Duodenal mucosa (tissue), 2 donors: ENCODE measurements around the gene CTRB1.
"Not testable (repeated sequence)": the region's sequence is repeated elsewhere in the genome, so short reads cannot be mapped to it uniquely, and the experiment has no call there.

Experiments used
- H3K27ac ChIP-seq: one replicate; pipeline ENCODE4 v1.7.0; 2013; ENCODE audit warnings: low read depth, low read length
- H3K27me3 ChIP-seq, 2 donors: one replicate each; pipeline ENCODE4 v1.7.0; 2013; ENCODE audit warnings: low read length in 2 of 2, control low read depth in 1 of 2; ENCODE audit not compliant: insufficient read depth in 2 of 2, control insufficient read depth in 1 of 2
- H3K36me3 ChIP-seq, 2 donors: one replicate each; pipeline ENCODE4 v1.7.0; 2013; ENCODE audit warnings: low read length in 2 of 2, control low read depth in 1 of 2; ENCODE audit not compliant: insufficient read depth in 2 of 2, control insufficient read depth in 1 of 2
- H3K4me1 ChIP-seq, 2 donors: one replicate each; pipeline ENCODE4 v1.7.0; 2013; ENCODE audit warnings: low read length in 2 of 2, control low read depth in 1 of 2; ENCODE audit not compliant: insufficient read depth in 2 of 2, control insufficient read depth in 1 of 2
- H3K4me3 ChIP-seq, 2 donors: one replicate each; pipeline ENCODE4 v1.7.0; 2013; ENCODE audit warnings: low read length in 2 of 2, low read depth in 1 of 2
- H3K9ac ChIP-seq, 2 donors: one replicate each; pipeline ENCODE4 v1.7.0; 2013; ENCODE audit warnings: low read length in 2 of 2, low read depth in 1 of 2
- H3K9me3 ChIP-seq, 2 donors: one replicate each; pipeline ENCODE4 v1.7.0; 2013; ENCODE audit warnings: low read length in 2 of 2, control low read depth in 1 of 2; ENCODE audit not compliant: control insufficient read depth in 1 of 2

CTRB1 gene

DNA sequence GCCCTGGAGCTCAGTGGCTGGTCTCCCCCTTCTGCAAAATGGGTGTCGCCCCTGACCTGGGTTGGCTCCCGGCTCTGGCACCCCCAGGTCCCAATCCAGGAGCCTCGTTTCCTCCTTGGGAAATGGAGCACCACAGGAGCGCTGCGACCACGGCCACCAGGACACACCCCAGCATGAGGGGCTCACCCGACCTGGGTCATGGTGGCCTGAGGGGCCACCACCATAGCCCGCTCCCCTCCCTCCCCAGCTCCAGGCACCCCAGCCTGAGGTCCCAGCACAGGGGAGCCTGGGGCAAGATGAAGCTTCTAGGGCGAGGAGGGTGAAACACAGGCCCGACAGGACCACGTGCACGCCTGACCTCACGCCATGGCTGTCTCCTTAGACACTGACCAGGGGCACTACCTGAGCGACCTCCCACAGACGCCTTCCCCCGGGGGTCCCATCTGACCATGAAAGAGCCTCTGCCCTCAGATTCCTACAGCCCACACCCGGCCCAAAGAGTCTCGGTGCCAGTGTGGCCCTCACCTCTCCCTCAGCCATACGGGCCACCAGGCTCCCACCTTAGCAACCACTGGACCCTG lies 20.8 kb downstream of the CTRB1 start:
- no peak overlapping the region for H3K9ac ChIP-seq
- H3K4me3 ChIP-seq, result no peak overlapping the region
- no peak overlapping the region for H3K27ac ChIP-seq
- H3K36me3 ChIP-seq, result peaks cover 11 to 62% of the 10 kb centered on the region in 2 donors
- no peaks in the 10 kb centered on the region for H3K27me3 ChIP-seq
- H3K4me1 ChIP-seq, result peaks cover 6 to 21% of the 10 kb centered on the region in 2 donors
- H3K9me3 ChIP-seq, result no peaks in the 10 kb centered on the region

DNA sequence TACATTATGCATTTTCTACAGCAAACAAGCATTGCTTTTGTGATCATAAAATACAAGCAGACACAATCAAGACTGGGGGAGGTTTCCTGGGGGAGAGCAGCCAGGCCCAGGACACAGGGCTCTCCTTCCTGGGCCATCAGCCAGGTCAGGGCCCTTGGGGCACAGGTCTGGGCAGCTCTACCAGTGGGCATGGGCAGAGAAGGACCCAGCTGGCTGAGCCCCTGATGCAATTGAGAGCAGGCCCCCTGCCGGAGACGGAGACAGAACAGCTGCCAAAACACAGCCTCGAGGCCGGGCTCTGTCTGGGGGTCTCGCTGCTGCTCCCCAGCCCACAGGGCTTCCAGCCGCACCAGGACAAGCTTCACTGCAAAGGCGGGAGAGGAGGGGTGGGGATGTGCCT lies 21.8 kb downstream of the CTRB1 start:
- Histone ChIP-seq H3K4me1 (peaks cover 15 to 31% of the 10 kb centered on the region in 2 donors), H3K36me3 (peaks cover 11 to 52% of the 10 kb centered on the region in 2 donors)
- not testable (repeated sequence) for H3K4me3 ChIP-seq, H3K27ac ChIP-seq, H3K9me3 ChIP-seq, H3K27me3 ChIP-seq, H3K9ac ChIP-seq

- Histone ChIP-seq H3K36me3 (peaks cover 8 to 44% of the 10 kb centered on the region in 2 donors), H3K9me3 (no peaks in the 10 kb centered on the region), H3K4me3 (no peak overlapping the region), H3K9ac (no peak overlapping the region), H3K4me1 (peaks cover 23 to 38% of the 10 kb centered on the region in 2 donors), H3K27ac (no peak overlapping the region), H3K27me3 (no peaks in the 10 kb centered on the region)
Observed at GRCh38 chr16:75241412-75241811, 22.6 kb downstream of the CTRB1 start.

- H3K9me3 ChIP-seq, result no peaks in the 10 kb centered on the region
- peaks cover 7 to 39% of the 10 kb centered on the region in 2 donors for H3K36me3 ChIP-seq
- no peak overlapping the region for H3K27ac ChIP-seq
- H3K4me1 ChIP-seq, result peaks cover 27 to 44% of the 10 kb centered on the region in 2 donors
- no peak overlapping the region for H3K9ac ChIP-seq
- H3K4me3 ChIP-seq, result no peak overlapping the region
- no peaks in the 10 kb centered on the region for H3K27me3 ChIP-seq
Observed at GRCh38 chr16:75241955-75242354, 23.2 kb downstream of the CTRB1 start.

DNA sequence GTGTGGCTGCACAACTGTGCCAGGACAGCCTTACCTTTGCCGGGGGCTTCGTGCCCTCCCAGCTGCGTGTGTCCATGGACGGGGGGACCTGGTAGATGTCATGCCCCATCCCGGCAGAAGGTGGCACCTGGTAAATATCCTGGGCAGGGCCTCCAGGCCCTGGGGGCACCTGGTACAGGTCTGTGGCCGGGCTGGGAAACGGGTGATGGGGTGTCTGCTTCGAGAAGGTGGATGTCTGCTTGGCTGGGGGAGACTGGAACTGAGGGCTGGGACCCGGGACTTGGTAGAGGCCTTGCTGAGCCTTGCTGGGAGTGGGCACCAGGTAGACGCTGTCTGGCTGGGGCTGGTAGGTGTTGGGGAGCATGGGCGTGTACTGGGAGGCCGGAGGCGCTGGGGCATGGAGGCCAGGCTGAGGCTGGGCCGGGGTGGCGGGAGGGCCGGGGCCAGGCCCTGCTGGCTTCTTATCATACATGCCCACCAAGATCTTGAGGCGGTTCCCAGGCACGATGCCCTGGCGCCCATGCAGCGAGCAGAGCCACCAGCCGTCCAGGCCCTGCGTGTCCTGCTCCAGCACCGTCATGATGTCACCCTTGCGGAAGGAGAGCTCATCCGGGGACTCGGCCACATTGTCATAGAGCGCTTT lies 23.8 kb downstream of the CTRB1 start:
- not testable (repeated sequence) for H3K27ac ChIP-seq, H3K27me3 ChIP-seq, H3K4me3 ChIP-seq, H3K9ac ChIP-seq, H3K9me3 ChIP-seq
- peaks cover 32 to 50% of the 10 kb centered on the region in 2 donors for H3K4me1 ChIP-seq
- H3K36me3 ChIP-seq, result peaks cover 7 to 33% of the 10 kb centered on the region in 2 donors

- peaks cover 44 to 56% of the 10 kb centered on the region in 2 donors for H3K4me1 ChIP-seq
- no peak overlapping the region for H3K27ac ChIP-seq
- no peaks in the 10 kb centered on the region for H3K27me3 ChIP-seq
- no peak overlapping the region for H3K9ac ChIP-seq
- H3K9me3 ChIP-seq, result no peaks in the 10 kb centered on the region
- H3K4me3 ChIP-seq, result no peak overlapping the region
- H3K36me3 ChIP-seq, result peaks cover 7 to 38% of the 10 kb centered on the region in 2 donors
Observed at GRCh38 chr16:75243667-75244224, 25.0 kb downstream of the CTRB1 start.

DNA sequence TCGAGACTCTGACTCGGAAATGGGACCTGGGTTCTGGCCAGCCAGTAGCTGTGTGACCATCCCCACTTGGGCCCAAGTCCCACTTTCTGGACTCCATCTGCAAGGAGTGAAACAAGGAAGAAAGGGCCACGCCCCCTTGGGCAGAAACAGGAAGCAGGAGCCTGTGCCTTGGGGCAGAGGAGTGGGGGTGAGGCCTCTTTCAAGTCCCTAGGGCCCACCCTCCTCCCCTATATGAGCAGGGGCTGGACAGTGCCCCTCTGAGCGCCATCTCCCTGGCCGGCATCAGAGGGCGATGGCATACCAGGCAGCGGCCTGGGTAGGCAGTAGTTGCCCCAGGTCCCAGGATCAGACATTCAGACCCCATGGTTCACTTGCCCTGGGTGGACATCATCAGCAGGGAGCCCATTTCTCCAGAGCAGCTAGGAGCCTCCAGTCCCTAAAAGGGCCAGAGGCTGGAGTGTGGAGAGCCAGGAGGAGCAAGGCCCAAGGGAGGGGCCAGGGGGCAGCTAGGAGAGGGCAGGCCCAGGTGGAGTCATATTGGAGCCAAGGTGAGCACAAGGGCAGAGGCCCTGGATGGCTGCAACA lies 25.5 kb downstream of the CTRB1 start:
- peak overlapping the region; percentile 87 for H3K27ac ChIP-seq
- H3K36me3 ChIP-seq, result peaks cover 7 to 34% of the 10 kb centered on the region in 2 donors
- H3K4me1 ChIP-seq, result peaks cover 49 to 58% of the 10 kb centered on the region in 2 donors
- peak overlapping the region in 1 of 2 donors; percentile 35 for H3K9ac ChIP-seq
- H3K27me3 ChIP-seq, result no peaks in the 10 kb centered on the region
- no peak overlapping the region for H3K4me3 ChIP-seq
- no peaks in the 10 kb centered on the region for H3K9me3 ChIP-seq

DNA sequence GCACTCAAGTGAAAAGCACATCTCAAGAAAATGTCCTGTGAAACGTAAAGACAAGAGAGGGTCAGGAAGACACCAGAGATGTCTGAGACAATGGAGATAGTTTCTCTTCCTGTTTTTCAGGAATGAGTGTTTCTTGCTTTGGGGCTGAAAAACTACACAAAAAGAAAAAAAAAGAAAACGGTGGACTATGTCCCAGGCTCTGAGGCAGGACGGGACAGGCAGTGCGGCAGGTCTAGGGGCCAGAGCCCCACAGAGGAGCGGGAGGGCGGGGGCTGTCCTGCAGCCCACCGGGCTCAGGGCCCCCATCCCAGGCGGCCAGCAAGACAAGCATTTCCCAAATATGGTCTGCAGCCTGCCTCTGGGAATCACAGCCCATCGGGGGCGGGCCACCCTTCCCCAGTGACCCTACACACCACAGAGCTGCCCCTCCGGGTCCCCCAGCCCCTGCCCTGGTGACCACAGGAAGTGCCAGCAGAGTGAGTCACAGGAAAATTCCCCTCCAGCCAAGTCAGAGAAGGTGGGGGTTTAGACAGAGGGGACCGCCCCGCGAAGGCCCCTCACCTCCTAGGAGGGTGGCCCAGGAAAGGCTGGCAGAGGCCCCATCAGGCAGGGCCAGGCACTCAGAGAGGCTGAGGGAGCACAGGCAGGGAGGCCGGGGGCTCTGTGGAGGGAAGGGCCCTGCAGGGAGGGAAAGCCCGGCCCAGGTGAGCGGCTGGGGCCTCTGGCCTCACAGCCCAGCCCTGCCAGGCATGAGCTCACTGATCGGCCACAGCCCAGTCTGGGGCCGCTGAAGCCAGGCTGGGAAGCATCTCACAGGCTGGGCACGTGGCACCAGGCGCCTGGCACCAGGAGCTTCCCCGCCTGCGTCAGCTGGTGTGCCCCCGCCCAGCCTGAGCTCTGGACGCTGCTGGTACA lies 26.3 kb downstream of the CTRB1 start:
- Histone ChIP-seq H3K4me1 (peaks cover 56 to 64% of the 10 kb centered on the region in 2 donors), H3K4me3 (no peak overlapping the region), H3K27me3 (no peaks in the 10 kb centered on the region), H3K27ac (peak overlapping the region; percentile 87), H3K9ac (peak overlapping the region; percentile 32 to 35), H3K36me3 (peaks cover 6 to 29% of the 10 kb centered on the region in 2 donors), H3K9me3 (no peaks in the 10 kb centered on the region)

GRCh38 chr16:75246504-75247205 lies 27.9 kb downstream of the CTRB1 start:
- Histone ChIP-seq H3K4me1 (peaks cover 56 to 68% of the 10 kb centered on the region in 2 donors), H3K9me3 (no peaks in the 10 kb centered on the region), H3K9ac (no peak overlapping the region), H3K27me3 (no peaks in the 10 kb centered on the region), H3K27ac (peak overlapping the region; percentile 70), H3K4me3 (no peak overlapping the region), H3K36me3 (peaks cover 3 to 18% of the 10 kb centered on the region in 2 donors)
